ENCODE data around the gene NTM.

Gene NTM

DNA sequence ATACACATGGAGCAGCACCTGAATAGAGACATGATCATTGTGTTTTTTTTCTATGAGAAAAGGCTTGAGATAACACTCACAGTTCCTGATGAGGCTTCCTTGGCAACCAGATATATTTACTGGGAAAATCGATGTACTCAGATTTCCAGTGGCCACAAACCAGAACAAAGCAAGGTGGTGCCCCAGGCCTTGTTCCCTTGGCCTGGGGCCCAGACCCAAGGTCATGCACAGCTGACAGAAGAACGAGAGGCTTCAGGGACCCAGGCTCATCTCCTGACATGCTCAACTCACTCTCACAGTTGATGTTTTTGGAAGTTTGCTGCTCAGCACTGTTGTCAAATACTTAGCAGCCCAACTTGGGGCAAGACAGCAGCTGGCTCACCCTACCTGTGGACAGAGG, 281.8 kb downstream of the NTM start:
- POLR2A ChIA-PET: no interaction called here
- no peaks in the 10 kb centered on the region for H3K36me3 ChIP-seq (ENCODE audit: control insufficient read depth in 2 of 2, insufficient read depth in 1 of 2, low read length in 2 of 2)
- no peak overlapping the region for H3K4me3 ChIP-seq (ENCODE audit: low read depth, low read length)
- no peak overlapping the region for H3K27ac ChIP-seq (ENCODE audit: extremely low read depth, low read depth, low read length)
- TF ChIP-seq ZNF24 (tag by site-specific recombination; IDR thresholded peaks at IDR 0.05): no peak
- no peak for TF ChIP-seq ZNF184 (tag by site-specific recombination; IDR thresholded peaks at IDR 0.05)
- TF ChIP-seq ZNF549 (tag by site-specific recombination; IDR thresholded peaks at IDR 0.05): no peak
- no peak for TF ChIP-seq ZNF2 (tag by site-specific recombination; IDR thresholded peaks at IDR 0.05)
- no peak for TF ChIP-seq ZIC2 (tag by site-specific recombination; IDR thresholded peaks at IDR 0.05)
- TF ChIP-seq ZNF121 (tag by site-specific recombination; IDR thresholded peaks at IDR 0.05): no peak
- TF ChIP-seq HOXC10 (CRISPR knock-in tag; IDR thresholded peaks at IDR 0.05): no peak
- TF ChIP-seq ZNF548 (tag by site-specific recombination; IDR thresholded peaks at IDR 0.05): no peak
- no peak for TF ChIP-seq ZNF19 (tag by site-specific recombination; IDR thresholded peaks at IDR 0.05; ENCODE audit: low read depth)
- no peak for TF ChIP-seq ZNF433 (tag by site-specific recombination; IDR thresholded peaks at IDR 0.05; ENCODE audit: low read depth)
- TF ChIP-seq, protein P1, sequence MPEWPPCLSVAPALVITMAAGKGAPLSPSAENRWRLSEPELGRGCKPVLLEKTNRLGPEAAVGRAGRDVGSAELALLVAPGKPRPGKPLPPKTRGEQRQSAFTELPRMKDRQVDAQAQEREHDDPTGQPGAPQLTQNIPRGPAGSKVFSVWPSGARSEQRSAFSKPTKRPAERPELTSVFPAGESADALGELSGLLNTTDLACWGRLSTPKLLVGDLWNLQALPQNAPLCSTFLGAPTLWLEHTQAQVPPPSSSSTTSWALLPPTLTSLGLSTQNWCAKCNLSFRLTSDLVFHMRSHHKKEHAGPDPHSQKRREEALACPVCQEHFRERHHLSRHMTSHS (tag by site-specific recombination; IDR thresholded peaks at IDR 0.05): no peak
- no peak for TF ChIP-seq ZNF660 (tag by site-specific recombination; IDR thresholded peaks at IDR 0.05)
- TF ChIP-seq, protein P2, sequence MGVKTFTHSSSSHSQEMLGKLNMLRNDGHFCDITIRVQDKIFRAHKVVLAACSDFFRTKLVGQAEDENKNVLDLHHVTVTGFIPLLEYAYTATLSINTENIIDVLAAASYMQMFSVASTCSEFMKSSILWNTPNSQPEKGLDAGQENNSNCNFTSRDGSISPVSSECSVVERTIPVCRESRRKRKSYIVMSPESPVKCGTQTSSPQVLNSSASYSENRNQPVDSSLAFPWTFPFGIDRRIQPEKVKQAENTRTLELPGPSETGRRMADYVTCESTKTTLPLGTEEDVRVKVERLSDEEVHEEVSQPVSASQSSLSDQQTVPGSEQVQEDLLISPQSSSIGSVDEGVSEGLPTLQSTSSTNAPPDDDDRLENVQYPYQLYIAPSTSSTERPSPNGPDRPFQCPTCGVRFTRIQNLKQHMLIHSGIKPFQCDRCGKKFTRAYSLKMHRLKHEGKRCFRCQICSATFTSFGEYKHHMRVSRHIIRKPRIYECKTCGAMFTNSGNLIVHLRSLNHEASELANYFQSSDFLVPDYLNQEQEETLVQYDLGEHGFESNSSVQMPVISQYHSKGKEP (tag by site-specific recombination; IDR thresholded peaks at IDR 0.05): no peak
- no peak for TF ChIP-seq ZNF16 (tag by site-specific recombination; IDR thresholded peaks at IDR 0.05; ENCODE audit: low read depth)
- H3K4me1 ChIP-seq (ENCODE audit: control insufficient read depth, insufficient read depth, low read length): no peaks in the 10 kb centered on the region
- CTCF ChIA-PET: no interaction called here
- H3K9me3 ChIP-seq (ENCODE audit: control insufficient read depth, insufficient read depth, low read depth, low read length): no peaks in the 10 kb centered on the region

DNA sequence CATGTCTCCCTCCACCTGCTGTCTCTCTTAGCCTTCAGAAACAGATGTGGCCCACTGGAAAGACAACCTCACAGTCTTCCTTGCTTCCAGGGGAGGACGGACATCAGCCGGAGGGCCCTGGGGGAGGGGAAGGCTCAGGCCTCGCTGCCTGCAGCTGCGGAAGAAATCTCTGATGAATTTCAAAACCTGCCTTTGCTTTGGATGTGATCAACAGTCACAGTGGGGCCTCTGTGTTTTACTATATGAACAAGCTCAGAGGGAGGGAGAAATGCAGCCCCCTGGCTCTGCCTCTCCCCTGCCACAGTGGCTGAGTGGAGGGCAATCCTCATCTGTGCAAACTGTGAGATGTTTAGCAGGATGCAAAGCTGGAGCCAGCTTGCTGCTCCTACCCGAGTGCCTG, 282.8 kb downstream of the NTM start:
- H3K9me3 ChIP-seq (ENCODE audit: control insufficient read depth, insufficient read depth, low read depth, low read length): no peaks in the 10 kb centered on the region
- TF ChIP-seq ZNF266 (tag by site-specific recombination; IDR thresholded peaks at IDR 0.05; ENCODE audit: low read depth): no peak
- TF ChIP-seq, protein P3, sequence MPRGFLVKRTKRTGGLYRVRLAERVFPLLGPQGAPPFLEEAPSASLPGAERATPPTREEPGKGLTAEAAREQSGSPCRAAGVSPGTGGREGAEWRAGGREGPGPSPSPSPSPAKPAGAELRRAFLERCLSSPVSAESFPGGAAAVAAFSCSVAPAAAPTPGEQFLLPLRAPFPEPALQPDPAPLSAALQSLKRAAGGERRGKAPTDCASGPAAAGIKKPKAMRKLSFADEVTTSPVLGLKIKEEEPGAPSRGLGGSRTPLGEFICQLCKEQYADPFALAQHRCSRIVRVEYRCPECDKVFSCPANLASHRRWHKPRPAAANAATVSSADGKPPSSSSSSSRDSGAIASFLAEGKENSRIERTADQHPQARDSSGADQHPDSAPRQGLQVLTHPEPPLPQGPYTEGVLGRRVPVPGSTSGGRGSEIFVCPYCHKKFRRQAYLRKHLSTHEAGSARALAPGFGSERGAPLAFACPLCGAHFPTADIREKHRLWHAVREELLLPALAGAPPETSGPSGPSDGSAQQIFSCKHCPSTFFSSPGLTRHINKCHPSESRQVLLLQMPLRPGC (tag by site-specific recombination; IDR thresholded peaks at IDR 0.05): no peak
- no peak for TF ChIP-seq ZNF133 (tag by site-specific recombination; IDR thresholded peaks at IDR 0.05)
- TF ChIP-seq ZNF658 (tag by site-specific recombination; IDR thresholded peaks at IDR 0.05): no peak
- TF ChIP-seq ZNF416 (tag by site-specific recombination; IDR thresholded peaks at IDR 0.05): no peak
- TF ChIP-seq, protein P4, sequence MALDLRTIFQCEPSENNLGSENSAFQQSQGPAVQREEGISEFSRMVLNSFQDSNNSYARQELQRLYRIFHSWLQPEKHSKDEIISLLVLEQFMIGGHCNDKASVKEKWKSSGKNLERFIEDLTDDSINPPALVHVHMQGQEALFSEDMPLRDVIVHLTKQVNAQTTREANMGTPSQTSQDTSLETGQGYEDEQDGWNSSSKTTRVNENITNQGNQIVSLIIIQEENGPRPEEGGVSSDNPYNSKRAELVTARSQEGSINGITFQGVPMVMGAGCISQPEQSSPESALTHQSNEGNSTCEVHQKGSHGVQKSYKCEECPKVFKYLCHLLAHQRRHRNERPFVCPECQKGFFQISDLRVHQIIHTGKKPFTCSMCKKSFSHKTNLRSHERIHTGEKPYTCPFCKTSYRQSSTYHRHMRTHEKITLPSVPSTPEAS (tag by site-specific recombination; IDR thresholded peaks at IDR 0.05): no peak
- TF ChIP-seq, protein P5, sequence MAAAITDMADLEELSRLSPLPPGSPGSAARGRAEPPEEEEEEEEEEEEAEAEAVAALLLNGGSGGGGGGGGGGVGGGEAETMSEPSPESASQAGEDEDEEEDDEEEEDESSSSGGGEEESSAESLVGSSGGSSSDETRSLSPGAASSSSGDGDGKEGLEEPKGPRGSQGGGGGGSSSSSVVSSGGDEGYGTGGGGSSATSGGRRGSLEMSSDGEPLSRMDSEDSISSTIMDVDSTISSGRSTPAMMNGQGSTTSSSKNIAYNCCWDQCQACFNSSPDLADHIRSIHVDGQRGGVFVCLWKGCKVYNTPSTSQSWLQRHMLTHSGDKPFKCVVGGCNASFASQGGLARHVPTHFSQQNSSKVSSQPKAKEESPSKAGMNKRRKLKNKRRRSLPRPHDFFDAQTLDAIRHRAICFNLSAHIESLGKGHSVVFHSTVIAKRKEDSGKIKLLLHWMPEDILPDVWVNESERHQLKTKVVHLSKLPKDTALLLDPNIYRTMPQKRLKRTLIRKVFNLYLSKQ (tag by site-specific recombination; IDR thresholded peaks at IDR 0.05; ENCODE audit: borderline replicate concordance): no peak
- TF ChIP-seq ZNF426 (tag by site-specific recombination; IDR thresholded peaks at IDR 0.05): no peak
- TF ChIP-seq ZNF510 (tag by site-specific recombination; IDR thresholded peaks at IDR 0.05; ENCODE audit: insufficient replicate concordance): no peak
- no peak for TF ChIP-seq ZNF202 (tag by site-specific recombination; IDR thresholded peaks at IDR 0.05; ENCODE audit: borderline replicate concordance)
- TF ChIP-seq ZNF571 (tag by site-specific recombination; IDR thresholded peaks at IDR 0.05): no peak
- POLR2A ChIA-PET: no interaction called here
- CTCF ChIA-PET: interaction anchor here (0.6 to 1.2 kb wide), 3 partner anchors 16 to 155 kb away, joined by 3 to 4 read pairs (median 4); no protein-coding TSS in a partner anchor
- no peak overlapping the region for H3K27ac ChIP-seq (ENCODE audit: extremely low read depth, low read depth, low read length)
- no peak overlapping the region for H3K4me3 ChIP-seq (ENCODE audit: low read depth, low read length)
- no peaks in the 10 kb centered on the region for H3K4me1 ChIP-seq (ENCODE audit: control insufficient read depth, insufficient read depth, low read length)
- no peaks in the 10 kb centered on the region for H3K36me3 ChIP-seq (ENCODE audit: control insufficient read depth in 2 of 2, insufficient read depth in 1 of 2, low read length in 2 of 2)

Measured in HEK293 (cell line).